Stimulated activated CD8-positive, alpha-beta memory T cell treated with anti-CD3 and anti-CD28 coated beads, Interleukin-7, amount 100 ng/mL, for 1 hour (primary cell): ENCODE data around the gene NEDD9.
A peak's percentile ranks its signal among the peaks of the same experiment; 100 is the strongest.

ENCODE experiments used
- DNase-seq, 2 donors: peaks; one replicate each; pipeline ENCODE4 v3.0.0-alpha.2; 2020; ENCODE audit warnings: low read depth in 2 of 2

NEDD9 gene

GRCh38 chr6:11179419-11180202 lies 52.9 kb downstream of the NEDD9 start:
- DNase-seq, result no peak

DNA sequence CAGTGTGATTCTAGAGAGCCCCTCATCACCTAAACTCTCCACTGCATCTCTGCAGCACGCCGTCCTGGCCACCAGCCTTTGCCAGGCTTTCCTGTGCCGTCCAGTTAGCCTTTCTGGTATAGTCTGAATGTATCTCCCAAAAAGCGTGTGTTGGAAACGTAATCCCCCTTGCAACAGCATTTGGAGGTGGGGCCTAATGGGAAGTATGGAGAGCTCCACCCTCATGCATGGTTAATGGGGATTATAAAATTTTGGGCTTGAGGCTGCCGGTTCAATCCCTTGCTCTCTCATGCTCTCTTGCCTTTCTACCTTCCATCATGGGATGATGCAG lies 53.4 kb downstream of the NEDD9 start:
- DNase-seq, result no peak

GRCh38 chr6:11177271-11177670 lies 55.2 kb downstream of the NEDD9 start:
- DNase-seq, result no peak

GRCh38 chr6:11174242-11174611 lies 58.2 kb downstream of the NEDD9 start:
- DNase-seq, result no peak

- peak; percentile 61 to 69 for DNase-seq
Measured at GRCh38 chr6:11172501-11173327, 59.8 kb downstream of the NEDD9 start.

- no peak for DNase-seq
Measured at GRCh38 chr6:11171952-11172351, 60.5 kb downstream of the NEDD9 start.

DNA sequence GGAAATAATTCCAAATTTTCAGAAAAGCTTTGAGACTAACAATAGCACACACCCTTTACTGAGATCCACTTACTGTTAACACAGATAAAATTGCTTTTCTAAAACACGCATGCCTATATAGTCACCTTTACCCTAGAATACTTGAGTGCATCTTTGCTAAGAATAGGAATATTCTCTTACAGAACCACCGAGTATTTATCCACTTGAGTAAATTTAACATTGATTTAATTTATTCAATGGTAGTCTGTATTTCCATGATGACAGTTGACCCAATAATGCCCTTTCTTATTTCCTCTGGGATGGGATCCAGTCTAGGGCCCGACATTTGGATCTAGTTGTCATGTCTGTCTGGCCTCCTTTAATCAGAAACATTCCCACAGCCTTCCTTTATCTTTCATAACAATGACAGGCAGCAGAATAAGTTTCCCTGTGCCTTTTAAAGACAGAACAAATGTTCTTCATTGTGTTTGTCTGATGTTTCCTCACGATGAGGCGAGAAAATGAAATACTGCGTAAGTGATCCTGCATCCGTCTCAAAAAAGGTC lies 64.3 kb downstream of the NEDD9 start:
- no peak for DNase-seq

GRCh38 chr6:11166948-11167347 lies 65.5 kb downstream of the NEDD9 start:
- DNase-seq, result no peak

DNA sequence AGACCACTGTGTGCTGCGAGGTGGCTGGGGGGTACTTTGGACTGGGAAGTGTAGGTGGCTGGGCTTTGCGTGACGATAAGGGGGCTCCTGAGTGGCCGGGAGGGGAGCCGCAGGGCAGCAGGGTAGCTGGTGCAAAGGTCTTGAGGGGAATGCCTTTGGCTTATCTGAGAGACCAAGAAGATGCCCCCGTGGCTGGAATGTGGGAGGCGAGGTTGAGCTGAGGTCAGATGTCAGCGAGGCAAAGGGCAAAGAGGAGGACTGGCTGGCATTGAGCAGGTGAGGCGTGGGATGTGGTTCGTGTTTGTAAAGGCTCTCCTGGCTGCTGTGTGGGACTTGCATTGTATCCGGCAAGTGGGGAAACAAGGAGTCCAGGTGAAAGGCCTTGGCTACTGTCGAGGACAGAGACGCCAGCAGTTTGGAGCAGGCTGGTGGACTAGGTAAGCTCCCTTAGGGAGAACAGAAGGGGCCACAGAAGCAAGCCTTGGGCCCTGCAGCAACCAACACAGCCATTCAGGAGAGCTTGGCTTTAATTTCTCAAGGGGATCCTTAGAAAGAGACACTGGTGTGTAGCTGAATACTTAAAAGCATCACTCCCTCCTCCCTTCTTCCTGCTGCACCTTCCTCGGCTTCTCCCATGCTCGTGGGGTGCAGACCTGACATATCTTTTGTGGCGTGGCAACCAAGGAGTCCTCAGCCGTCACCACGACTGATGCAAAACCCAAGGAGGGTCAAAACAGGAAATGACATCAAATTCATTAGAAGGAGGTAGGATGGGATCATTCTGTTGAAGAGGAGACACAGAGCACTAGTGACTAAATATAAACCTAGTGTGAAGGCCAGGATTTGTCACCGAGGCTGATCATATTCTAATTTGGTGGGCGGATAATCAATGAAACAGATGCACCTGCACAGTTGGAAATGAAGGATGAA lies 67.5 kb downstream of the NEDD9 start:
- no peak for DNase-seq

GRCh38 chr6:11163932-11164331 lies 68.5 kb downstream of the NEDD9 start:
- DNase-seq, result no peak

- DNase-seq, result no peak
Measured at GRCh38 chr6:11162262-11162661, 70.2 kb downstream of the NEDD9 start.

- no peak for DNase-seq
Measured at GRCh38 chr6:11161031-11161956, 71.2 kb downstream of the NEDD9 start.

- no peak for DNase-seq
Measured at GRCh38 chr6:11160199-11160598, 72.3 kb downstream of the NEDD9 start.

DNA sequence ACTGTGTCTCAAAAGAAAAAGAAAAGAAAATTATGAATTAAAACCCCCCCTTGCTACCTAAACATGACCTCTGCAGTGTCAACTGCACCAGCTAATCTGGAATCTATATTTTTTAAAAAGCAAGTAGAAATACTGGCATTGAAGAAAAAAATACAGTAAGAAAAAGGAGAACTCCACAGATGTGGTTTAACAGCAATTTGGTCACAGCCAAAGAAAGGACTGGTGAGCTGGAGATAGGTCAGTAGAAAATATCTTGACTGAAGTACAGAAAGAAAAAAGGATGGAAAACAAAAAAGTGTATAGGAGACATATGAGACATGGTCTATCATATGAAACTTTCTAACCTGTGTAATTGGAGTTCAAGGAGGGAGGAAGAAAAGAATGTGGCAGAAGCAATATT lies 76.9 kb downstream of the NEDD9 start:
- DNase-seq, result no peak

- DNase-seq, result no peak
Measured at GRCh38 chr6:11153447-11153846, 79.0 kb downstream of the NEDD9 start.

GRCh38 chr6:11152581-11152980 lies 79.9 kb downstream of the NEDD9 start:
- DNase-seq, result no peak

DNA sequence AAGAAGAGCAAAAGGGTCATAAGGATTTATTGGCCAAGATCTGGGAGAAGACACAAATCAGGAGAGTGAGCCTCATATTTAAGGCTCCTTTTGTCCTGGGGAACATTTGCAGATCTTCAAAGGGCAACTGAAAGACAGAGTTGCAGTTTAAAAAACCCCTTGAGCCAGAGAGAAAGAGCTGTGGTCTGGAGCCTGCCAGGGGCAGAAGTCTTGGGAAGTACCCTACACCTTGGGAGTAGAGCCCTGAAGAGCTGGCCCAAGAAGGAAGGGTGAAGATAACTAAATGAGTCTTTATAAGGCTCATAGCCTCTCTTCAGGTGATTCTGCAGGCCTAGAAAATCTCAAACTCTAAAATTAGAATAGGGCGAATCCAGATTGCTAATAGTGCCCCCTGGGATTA lies 81.0 kb downstream of the NEDD9 start:
- no peak for DNase-seq

DNA sequence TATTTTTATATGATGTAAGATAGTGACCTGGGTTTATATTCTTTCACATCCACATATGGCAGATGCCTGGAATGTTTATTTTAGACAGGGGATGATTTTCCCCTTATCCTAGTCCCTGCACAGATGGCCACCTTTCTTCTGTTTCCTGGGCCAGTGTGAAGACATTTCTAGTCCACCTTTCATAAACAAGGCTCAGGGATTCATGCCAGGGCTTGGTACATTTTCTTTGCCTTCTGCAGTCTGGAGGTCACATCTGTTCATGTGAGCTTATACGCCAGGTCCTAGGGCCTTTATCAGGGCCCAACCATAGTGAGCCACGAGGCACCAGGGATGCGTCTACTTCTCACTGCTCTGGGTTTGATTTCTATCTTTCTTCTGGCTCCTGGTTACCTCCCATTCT lies 82.9 kb downstream of the NEDD9 start:
- no peak for DNase-seq

- DNase-seq, result no peak
Measured at GRCh38 chr6:11146117-11146826, 86.2 kb downstream of the NEDD9 start.

GRCh38 chr6:11144393-11144851 lies 88.0 kb downstream of the NEDD9 start:
- DNase-seq, result peak; percentile 39 to 45
